ENCODE measurements around the gene GAB2. TPM values are rescaled to one million over a fixed set of nuclear protein-coding genes. Genes with fewer than 3 reads are reported as not detected.

GAB2 gene
- total RNA-seq, 5 donors from 2014 or later (not counting 1 experiment from before 2014, with no cell fraction given) = 5.4 to 17.2 (median 8.8) TPM

GRCh38 chr11:78429209-78429608 is 11.6 kb upstream of the GAB2 start:
- no peaks in the 10 kb centered on the region for H3K9me3 ChIP-seq
- DNase-seq (no peak), ATAC-seq (replicated peaks in 1 of 4) (no peak)
- Mint-ChIP-seq H3K4me3 (no peak overlapping the region), H3K36me3 (peaks cover 10% of the 10 kb centered on the region), H3K27me3 (no peaks in the 10 kb centered on the region), H3K4me1 (peaks cover 0 to 15% (median 0%) of the 10 kb centered on the region in 3 donors), H3K9me3 (no peaks in the 10 kb centered on the region), H3K27ac (no peak overlapping the region)
- peaks cover 0 to 7% of the 10 kb centered on the region in 2 donors for H3K36me3 ChIP-seq (ENCODE audit: control insufficient read depth in 2 of 2, extremely low read depth in 1 of 2, insufficient read depth in 1 of 2, low read length in 1 of 2)
- H3K27ac ChIP-seq (ENCODE audit: low read length) = no peak overlapping the region
- CTCF ChIA-PET = interaction anchor here in 1 of 2 donors (0.6 to 1.8 kb wide), 2 partner anchors 11 to 134 kb away, joined by 4 to 6 read pairs; partner anchors contain the start of gene GAB2
- POLR2A ChIA-PET = no interaction called here
- H3K4me1 ChIP-seq (ENCODE audit: control insufficient read depth in 1 of 2, extremely low read depth in 1 of 2, insufficient read depth in 2 of 2, low read length in 2 of 2) = peaks cover 0 to 3% of the 10 kb centered on the region in 2 experiments
- no peaks in the 10 kb centered on the region for H3K27me3 ChIP-seq (replicated peaks in 1 of 2; ENCODE audit: control insufficient read depth in 2 of 2, extremely low read depth in 1 of 2, insufficient read depth in 2 of 2, low read length in 1 of 2)
- no peak overlapping the region for H3K4me3 ChIP-seq (ENCODE audit: control insufficient read depth in 1 of 2, extremely low read depth in 1 of 2, low read length in 1 of 2)

DNA sequence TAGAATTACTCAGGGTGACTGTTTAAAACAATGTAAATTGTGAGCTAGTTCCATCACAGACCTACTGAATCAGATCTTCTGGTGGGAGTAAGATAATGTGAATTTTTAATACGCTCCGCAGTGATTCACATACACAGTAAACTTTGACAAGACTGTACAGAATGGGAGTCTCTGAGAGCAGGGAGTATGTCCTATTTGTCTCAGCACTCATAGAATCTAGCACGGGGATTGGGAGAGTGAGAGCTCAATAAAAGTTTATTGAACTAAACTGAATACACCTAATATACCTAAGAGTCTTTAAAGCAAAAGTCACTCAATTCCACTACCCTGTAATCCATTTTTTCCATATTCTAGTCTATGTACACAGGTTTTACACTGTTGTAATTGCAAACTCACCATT is 11.2 kb upstream of the GAB2 start:
- ChIA-PET POLR2A (no interaction called here), CTCF (interaction anchor here in 1 of 2 donors (1.8 kb wide), 1 partner anchor 10 kb away, joined by 6 read pairs; the partner anchor contains the start of gene GAB2)
- H3K27me3 ChIP-seq (replicated peaks in 1 of 2; ENCODE audit: control insufficient read depth in 2 of 2, extremely low read depth in 1 of 2, insufficient read depth in 2 of 2, low read length in 1 of 2) = no peaks in the 10 kb centered on the region
- H3K4me3 ChIP-seq (ENCODE audit: control insufficient read depth in 1 of 2, extremely low read depth in 1 of 2, low read length in 1 of 2) = no peak overlapping the region
- peaks cover 10% of the 10 kb centered on the region for H3K36me3 Mint-ChIP-seq
- ATAC-seq (replicated peaks in 1 of 4) = no peak
- H3K4me3 Mint-ChIP-seq = no peak overlapping the region
- H3K9me3 ChIP-seq = no peaks in the 10 kb centered on the region
- H3K4me1 ChIP-seq (ENCODE audit: control insufficient read depth in 1 of 2, extremely low read depth in 1 of 2, insufficient read depth in 2 of 2, low read length in 2 of 2) = peaks cover 0 to 3% of the 10 kb centered on the region in 2 experiments
- DNase-seq = no peak
- H3K27me3 Mint-ChIP-seq = no peaks in the 10 kb centered on the region
- WGBS (ENCODE audit: insufficient coverage) = no CpG with 5 or more reads among the region's 3 CpGs
- H3K9me3 Mint-ChIP-seq = no peaks in the 10 kb centered on the region
- H3K4me1 Mint-ChIP-seq = peaks cover 0 to 15% (median 0%) of the 10 kb centered on the region in 3 donors
- H3K27ac ChIP-seq (ENCODE audit: low read length) = no peak overlapping the region
- H3K27ac Mint-ChIP-seq = no peak overlapping the region
- H3K36me3 ChIP-seq (ENCODE audit: control insufficient read depth in 2 of 2, extremely low read depth in 1 of 2, insufficient read depth in 1 of 2, low read length in 1 of 2) = peaks cover 0 to 7% of the 10 kb centered on the region in 2 donors

- DNase-seq (no peak), ATAC-seq (replicated peaks in 1 of 4) (no peak)
- Histone ChIP-seq H3K36me3 (ENCODE audit: control insufficient read depth in 2 of 2, extremely low read depth in 1 of 2, insufficient read depth in 1 of 2, low read length in 1 of 2) (peaks cover 0 to 7% of the 10 kb centered on the region in 2 donors), H3K27me3 (replicated peaks in 1 of 2; ENCODE audit: control insufficient read depth in 2 of 2, extremely low read depth in 1 of 2, insufficient read depth in 2 of 2, low read length in 1 of 2) (no peaks in the 10 kb centered on the region), H3K27ac (ENCODE audit: low read length) (no peak overlapping the region), H3K4me3 (ENCODE audit: control insufficient read depth in 1 of 2, extremely low read depth in 1 of 2, low read length in 1 of 2) (no peak overlapping the region), H3K4me1 (ENCODE audit: control insufficient read depth in 1 of 2, extremely low read depth in 1 of 2, insufficient read depth in 2 of 2, low read length in 2 of 2) (peaks cover 0 to 3% of the 10 kb centered on the region in 2 experiments), H3K9me3 (no peaks in the 10 kb centered on the region)
- Mint-ChIP-seq H3K27ac (no peak overlapping the region), H3K9me3 (no peaks in the 10 kb centered on the region), H3K4me3 (no peak overlapping the region), H3K36me3 (peaks cover 10% of the 10 kb centered on the region), H3K27me3 (no peaks in the 10 kb centered on the region), H3K4me1 (peaks cover 0 to 15% (median 0%) of the 10 kb centered on the region in 3 donors)
- CTCF ChIA-PET = interaction anchor here (0.7 to 1.8 kb wide), 3 partner anchors 10 to 136 kb away, joined by 3 to 6 read pairs (median 4); partner anchors contain the start of gene GAB2 (in 1 of the 2)
- POLR2A ChIA-PET = no interaction called here
Measured at GRCh38 chr11:78428266-78428636, 10.6 kb upstream of the GAB2 start.

DNA sequence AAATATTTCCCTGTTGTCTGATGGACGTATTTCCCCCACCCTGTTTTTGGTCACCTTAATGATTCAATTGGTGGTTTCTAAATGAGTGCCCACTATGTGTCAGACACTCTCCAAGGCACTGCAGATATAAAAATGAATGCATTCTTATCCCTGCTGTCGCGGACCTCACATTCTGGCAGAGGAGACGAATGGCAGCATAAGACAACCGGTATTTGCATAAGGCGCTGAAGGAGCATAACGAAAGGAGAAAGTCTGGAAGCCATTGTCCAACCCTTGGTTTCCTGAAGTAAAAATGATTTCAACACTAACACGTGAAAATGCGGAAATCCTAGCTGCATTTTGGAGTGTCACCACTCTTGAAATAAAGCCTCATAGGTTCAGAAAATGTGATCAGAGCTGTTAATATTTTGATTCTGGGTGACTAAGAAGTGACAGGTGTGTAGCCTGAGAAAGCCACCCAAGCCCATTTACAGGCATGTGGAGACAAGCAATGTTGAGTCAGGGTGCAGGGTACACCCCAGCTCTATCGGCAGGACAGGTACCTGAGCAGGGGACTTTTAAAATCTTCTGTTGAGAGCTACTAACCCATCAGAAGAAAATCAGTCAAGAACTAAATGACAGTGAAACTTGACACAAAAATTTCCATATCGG is 10.1 kb upstream of the GAB2 start:
- peaks cover 10% of the 10 kb centered on the region for H3K36me3 Mint-ChIP-seq
- no peaks in the 10 kb centered on the region for H3K9me3 Mint-ChIP-seq
- H3K4me1 Mint-ChIP-seq = peaks cover 0 to 15% (median 0%) of the 10 kb centered on the region in 3 donors
- H3K27me3 Mint-ChIP-seq = no peaks in the 10 kb centered on the region
- no peak overlapping the region for H3K27ac Mint-ChIP-seq
- H3K27me3 ChIP-seq (replicated peaks in 1 of 2; ENCODE audit: control insufficient read depth in 2 of 2, extremely low read depth in 1 of 2, insufficient read depth in 2 of 2, low read length in 1 of 2) = no peaks in the 10 kb centered on the region
- H3K27ac ChIP-seq (ENCODE audit: low read length) = no peak overlapping the region
- DNase-seq (no peak), ATAC-seq (replicated peaks in 1 of 4) (no peak)
- WGBS (ENCODE audit: insufficient coverage) = 42% methylated on average over 5 of the region's 11 CpGs
- POLR2A ChIA-PET = interaction anchor here in 1 of 2 donors (0.6 kb wide), 1 partner anchor 350 kb away, joined by 3 read pairs; no protein-coding TSS in a partner anchor
- H3K4me3 ChIP-seq (ENCODE audit: control insufficient read depth in 1 of 2, extremely low read depth in 1 of 2, low read length in 1 of 2) = no peak overlapping the region
- peaks cover 0 to 7% of the 10 kb centered on the region in 2 donors for H3K36me3 ChIP-seq (ENCODE audit: control insufficient read depth in 2 of 2, extremely low read depth in 1 of 2, insufficient read depth in 1 of 2, low read length in 1 of 2)
- peaks cover 0 to 3% of the 10 kb centered on the region in 2 experiments for H3K4me1 ChIP-seq (ENCODE audit: control insufficient read depth in 1 of 2, extremely low read depth in 1 of 2, insufficient read depth in 2 of 2, low read length in 2 of 2)
- H3K4me3 Mint-ChIP-seq = no peak overlapping the region
- CTCF ChIA-PET = interaction anchor here (0.7 to 1.2 kb wide), 2 partner anchors 9 to 137 kb away, joined by 3 to 4 read pairs; no protein-coding TSS in a partner anchor
- no peaks in the 10 kb centered on the region for H3K9me3 ChIP-seq

GRCh38 chr11:78426845-78427244 is 9.2 kb upstream of the GAB2 start:
- H3K4me3 Mint-ChIP-seq = no peak overlapping the region
- no peak for ATAC-seq (replicated peaks in 1 of 4)
- no peak for DNase-seq
- no peak overlapping the region for H3K27ac ChIP-seq (ENCODE audit: low read length)
- peaks cover 0 to 4% of the 10 kb centered on the region in 2 donors for H3K36me3 ChIP-seq (ENCODE audit: control insufficient read depth in 2 of 2, extremely low read depth in 1 of 2, insufficient read depth in 1 of 2, low read length in 1 of 2)
- POLR2A ChIA-PET = interaction anchor here in 1 of 2 donors (0.6 kb wide), 1 partner anchor 349 kb away, joined by 3 read pairs; no protein-coding TSS in a partner anchor
- peaks cover 10% of the 10 kb centered on the region for H3K36me3 Mint-ChIP-seq
- H3K27me3 Mint-ChIP-seq = peaks cover 1 to 2% of the 10 kb centered on the region in 2 donors
- no peak overlapping the region for H3K4me3 ChIP-seq (ENCODE audit: control insufficient read depth in 1 of 2, extremely low read depth in 1 of 2, low read length in 1 of 2)
- H3K9me3 Mint-ChIP-seq = no peaks in the 10 kb centered on the region
- H3K27me3 ChIP-seq (replicated peaks in 1 of 2; ENCODE audit: control insufficient read depth in 2 of 2, extremely low read depth in 1 of 2, insufficient read depth in 2 of 2, low read length in 1 of 2) = no peaks in the 10 kb centered on the region
- no peak overlapping the region for H3K27ac Mint-ChIP-seq
- no CpG with 5 or more reads among the region's 1 CpG for WGBS (ENCODE audit: insufficient coverage)
- no peaks in the 10 kb centered on the region for H3K9me3 ChIP-seq
- peaks cover 0 to 3% of the 10 kb centered on the region in 2 experiments for H3K4me1 ChIP-seq (ENCODE audit: control insufficient read depth in 1 of 2, extremely low read depth in 1 of 2, insufficient read depth in 2 of 2, low read length in 2 of 2)
- H3K4me1 Mint-ChIP-seq = peaks cover 0 to 15% (median 0%) of the 10 kb centered on the region in 3 donors
- CTCF ChIA-PET = no interaction called here

DNA sequence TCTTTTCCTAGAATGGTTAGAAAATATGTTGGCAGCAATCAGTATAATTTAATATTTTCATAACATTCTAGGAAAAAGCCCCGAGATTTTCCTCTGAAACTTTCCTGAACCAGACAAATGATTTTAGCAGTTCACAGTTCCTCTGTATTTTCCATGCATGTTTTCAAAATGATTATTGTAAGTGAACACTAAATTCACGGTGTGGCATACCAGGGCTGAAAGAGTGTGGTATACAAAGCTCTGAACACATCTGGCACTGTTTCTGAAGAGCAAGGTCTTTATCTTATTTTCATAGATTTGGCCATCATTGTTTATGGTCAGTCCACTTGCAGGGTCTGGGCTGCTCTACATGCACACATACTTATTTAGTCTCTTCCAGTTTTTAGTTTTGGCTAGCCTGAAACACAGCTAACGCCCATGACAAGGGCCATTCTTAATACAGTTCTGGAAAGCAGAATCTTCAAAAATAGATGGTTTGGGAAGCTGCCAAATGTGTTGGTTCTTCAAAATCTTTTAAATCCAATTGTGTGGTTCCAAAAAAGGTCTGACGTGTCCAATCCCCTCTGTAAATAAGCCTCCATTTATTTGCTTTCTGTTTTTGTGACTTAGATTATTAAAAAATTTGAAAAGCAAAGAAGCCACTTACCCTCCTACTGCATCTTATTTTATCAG is 7.9 kb upstream of the GAB2 start:
- Mint-ChIP-seq H3K27ac (no peak overlapping the region), H3K9me3 (no peaks in the 10 kb centered on the region), H3K36me3 (peaks cover 7% of the 10 kb centered on the region), H3K4me1 (peaks cover 2 to 21% (median 2%) of the 10 kb centered on the region in 3 donors), H3K27me3 (peaks cover 4 to 8% of the 10 kb centered on the region in 2 donors), H3K4me3 (no peak overlapping the region)
- no peaks in the 10 kb centered on the region for H3K36me3 ChIP-seq (ENCODE audit: control insufficient read depth in 2 of 2, extremely low read depth in 1 of 2, insufficient read depth in 1 of 2, low read length in 1 of 2)
- WGBS (ENCODE audit: insufficient coverage) = 71% methylated on average over 1 of the region's 4 CpGs
- H3K4me3 ChIP-seq (ENCODE audit: control insufficient read depth in 1 of 2, extremely low read depth in 1 of 2, low read length in 1 of 2) = no peak overlapping the region
- no peaks in the 10 kb centered on the region for H3K9me3 ChIP-seq
- ChIA-PET CTCF (interaction anchor here (0.5 to 0.7 kb wide), 2 partner anchors 311 to 1538 kb away, joined by 3 to 4 read pairs; no protein-coding TSS in a partner anchor), POLR2A (interaction anchor here in 1 of 2 donors (0.7 kb wide), 1 partner anchor 51 kb away, joined by 3 read pairs; no protein-coding TSS in a partner anchor)
- ATAC-seq (replicated peaks in 1 of 4) (no peak), DNase-seq (no peak)
- H3K27ac ChIP-seq (ENCODE audit: low read length) = no peak overlapping the region
- H3K27me3 ChIP-seq (replicated peaks in 1 of 2; ENCODE audit: control insufficient read depth in 2 of 2, extremely low read depth in 1 of 2, insufficient read depth in 2 of 2, low read length in 1 of 2) = peaks cover 0 to 4% of the 10 kb centered on the region in 2 experiments
- H3K4me1 ChIP-seq (ENCODE audit: control insufficient read depth in 1 of 2, extremely low read depth in 1 of 2, insufficient read depth in 2 of 2, low read length in 2 of 2) = peaks cover 3 to 4% of the 10 kb centered on the region in 2 experiments

All from T-cell (primary cell).